Stimulated activated effector memory CD8-positive, alpha-beta T cell treated with anti-CD3 and anti-CD28 coated beads, Interleukin-12 subunit alpha, Interleukin-12 subunit beta, amount 100 ng/mL, for 72 hours (primary cell): ENCODE data around the gene SFTPB.
A peak's percentile ranks its signal among the peaks of the same experiment; 100 is the strongest.
"Not testable (repeated sequence)": the region's sequence is repeated elsewhere in the genome, so short reads cannot be mapped to it uniquely, and the experiment has no call there.

Experiments used
- ATAC-seq: fragments of 150-1000 bp; cut with Tn5 transposase; 2 replicates; pipeline ENCODE4 v1.10.0; 2021
- DNase-seq, 2 donors: peaks; one replicate each; pipeline ENCODE4 v3.0.0; 2021 to 2022; ENCODE audit warnings: low spot score in 2 of 2
- H3K27ac Mint-ChIP-seq: one replicate; pipeline ENCODE4 v1.8.0; 2022; ENCODE audit warnings: mild to moderate bottlenecking, mixed read lengths
- H3K36me3 Mint-ChIP-seq: one replicate; pipeline ENCODE4 v1.8.0; 2022; ENCODE audit warnings: mild to moderate bottlenecking, mixed read lengths
- H3K4me1 Mint-ChIP-seq: one replicate; pipeline ENCODE4 v1.8.0; 2022; ENCODE audit warnings: mixed read lengths
- H3K4me3 Mint-ChIP-seq: one replicate; pipeline ENCODE4 v1.8.0; 2022; ENCODE audit warnings: mild to moderate bottlenecking, mixed read lengths
- H3K9me3 Mint-ChIP-seq: one replicate; pipeline ENCODE4 v1.8.0; 2022; ENCODE audit warnings: mixed read lengths

The SFTPB gene

GRCh38 chr2:85659324-85659981 is 8.5 kb downstream of the SFTPB start:
- ATAC-seq (peak; percentile 22), DNase-seq (no peak)
- Mint-ChIP-seq H3K27ac (peak overlapping the region; percentile 14), H3K4me1 (peaks cover 5% of the 10 kb centered on the region), H3K4me3 (no peak overlapping the region), H3K36me3 (peaks cover 39% of the 10 kb centered on the region), H3K9me3 (no peaks in the 10 kb centered on the region)

- not testable (repeated sequence) for H3K4me3 Mint-ChIP-seq, H3K4me1 Mint-ChIP-seq, DNase-seq, ATAC-seq, H3K9me3 Mint-ChIP-seq
- H3K36me3 Mint-ChIP-seq = peaks cover 60% of the 10 kb centered on the region
- H3K27ac Mint-ChIP-seq = peak overlapping the region; percentile 88
These were observed 10.6 kb downstream of the SFTPB start for GRCh38 chr2:85657399-85657798.

GRCh38 chr2:85656468-85656867 is 11.5 kb downstream of the SFTPB start:
- Mint-ChIP-seq H3K36me3 (peaks cover 69% of the 10 kb centered on the region), H3K4me1 (peaks cover 5% of the 10 kb centered on the region), H3K4me3 (no peak overlapping the region), H3K9me3 (no peaks in the 10 kb centered on the region), H3K27ac (peak overlapping the region; percentile 56)
- ATAC-seq (no peak), DNase-seq (no peak)

GRCh38 chr2:85655961-85656417 is 12.0 kb downstream of the SFTPB start:
- H3K4me3 Mint-ChIP-seq = no peak overlapping the region
- ATAC-seq (no peak), DNase-seq (no peak)
- H3K27ac Mint-ChIP-seq = peak overlapping the region; percentile 56
- H3K9me3 Mint-ChIP-seq = no peaks in the 10 kb centered on the region
- H3K36me3 Mint-ChIP-seq = peaks cover 74% of the 10 kb centered on the region
- H3K4me1 Mint-ChIP-seq = peaks cover 5% of the 10 kb centered on the region

GRCh38 chr2:85653996-85654395 is 14.0 kb downstream of the SFTPB start:
- H3K4me1 Mint-ChIP-seq = peaks cover under 1% of the 10 kb centered on the region
- no peak overlapping the region for H3K4me3 Mint-ChIP-seq
- peaks cover 89% of the 10 kb centered on the region for H3K36me3 Mint-ChIP-seq
- ATAC-seq = no peak
- H3K9me3 Mint-ChIP-seq = no peaks in the 10 kb centered on the region
- H3K27ac Mint-ChIP-seq = peak overlapping the region; percentile 20
- no peak for DNase-seq

- Mint-ChIP-seq H3K9me3 (no peaks in the 10 kb centered on the region), H3K4me1 (no peaks in the 10 kb centered on the region), H3K27ac (no peak overlapping the region), H3K36me3 (peaks cover 100% of the 10 kb centered on the region), H3K4me3 (no peak overlapping the region)
- DNase-seq (no peak), ATAC-seq (no peak)
These were observed 15.9 kb downstream of the SFTPB start for GRCh38 chr2:85652056-85652455.

- DNase-seq = no peak
- Mint-ChIP-seq H3K4me1 (no peaks in the 10 kb centered on the region), H3K9me3 (no peaks in the 10 kb centered on the region), H3K27ac (peak overlapping the region; percentile 14), H3K4me3 (no peak overlapping the region), H3K36me3 (peaks cover 100% of the 10 kb centered on the region)
- no peak for ATAC-seq
These were observed 16.9 kb downstream of the SFTPB start for GRCh38 chr2:85651097-85651496.

GRCh38 chr2:85650456-85650855 is 17.5 kb downstream of the SFTPB start:
- H3K4me1 Mint-ChIP-seq = no peaks in the 10 kb centered on the region
- DNase-seq (no peak), ATAC-seq (no peak)
- no peak overlapping the region for H3K4me3 Mint-ChIP-seq
- peaks cover 100% of the 10 kb centered on the region for H3K36me3 Mint-ChIP-seq
- no peak overlapping the region for H3K27ac Mint-ChIP-seq
- H3K9me3 Mint-ChIP-seq = no peaks in the 10 kb centered on the region

- Mint-ChIP-seq H3K27ac (peak overlapping the region; percentile 41), H3K9me3 (no peaks in the 10 kb centered on the region), H3K4me3 (no peak overlapping the region), H3K36me3 (peaks cover 100% of the 10 kb centered on the region), H3K4me1 (no peaks in the 10 kb centered on the region)
- ATAC-seq (no peak), DNase-seq (no peak)
These were observed 18.5 kb downstream of the SFTPB start for GRCh38 chr2:85649201-85650190.

GRCh38 chr2:85648619-85649018 is 19.4 kb downstream of the SFTPB start:
- H3K9me3 Mint-ChIP-seq = no peaks in the 10 kb centered on the region
- H3K27ac Mint-ChIP-seq = peak overlapping the region; percentile 41
- no peak for DNase-seq
- H3K4me1 Mint-ChIP-seq = no peaks in the 10 kb centered on the region
- ATAC-seq = peak; percentile 31
- H3K4me3 Mint-ChIP-seq = no peak overlapping the region
- peaks cover 100% of the 10 kb centered on the region for H3K36me3 Mint-ChIP-seq

GRCh38 chr2:85647823-85648526 is 20.0 kb downstream of the SFTPB start:
- Mint-ChIP-seq H3K4me1 (no peaks in the 10 kb centered on the region), H3K9me3 (no peaks in the 10 kb centered on the region), H3K36me3 (peaks cover 100% of the 10 kb centered on the region), H3K27ac (peak overlapping the region; percentile 43), H3K4me3 (no peak overlapping the region)
- ATAC-seq (no peak), DNase-seq (no peak)

- DNase-seq (no peak), ATAC-seq (no peak)
- Mint-ChIP-seq H3K27ac (no peak overlapping the region), H3K4me1 (peaks cover 6% of the 10 kb centered on the region), H3K9me3 (no peaks in the 10 kb centered on the region), H3K36me3 (peaks cover 100% of the 10 kb centered on the region), H3K4me3 (no peak overlapping the region)
These were observed 21.8 kb downstream of the SFTPB start for GRCh38 chr2:85646166-85646565.

- peaks cover 100% of the 10 kb centered on the region for H3K36me3 Mint-ChIP-seq
- no peaks in the 10 kb centered on the region for H3K9me3 Mint-ChIP-seq
- ATAC-seq = no peak
- DNase-seq = no peak
- no peak overlapping the region for H3K4me3 Mint-ChIP-seq
- H3K27ac Mint-ChIP-seq = no peak overlapping the region
- peaks cover 6% of the 10 kb centered on the region for H3K4me1 Mint-ChIP-seq
These were observed 23.1 kb downstream of the SFTPB start for GRCh38 chr2:85644909-85645308.

GRCh38 chr2:85642725-85643124 is 25.3 kb downstream of the SFTPB start:
- Mint-ChIP-seq H3K4me3 (no peak overlapping the region), H3K27ac (peak overlapping the region; percentile 66), H3K36me3 (peaks cover 100% of the 10 kb centered on the region), H3K4me1 (peaks cover 6% of the 10 kb centered on the region), H3K9me3 (no peaks in the 10 kb centered on the region)
- ATAC-seq = peak; percentile 95
- DNase-seq = no peak

GRCh38 chr2:85635636-85636035 is 32.4 kb downstream of the SFTPB start:
- peaks cover 100% of the 10 kb centered on the region for H3K36me3 Mint-ChIP-seq
- H3K9me3 Mint-ChIP-seq = no peaks in the 10 kb centered on the region
- H3K27ac Mint-ChIP-seq = peak overlapping the region; percentile 52
- ATAC-seq = no peak
- no peak for DNase-seq
- peaks cover 18% of the 10 kb centered on the region for H3K4me1 Mint-ChIP-seq
- no peak overlapping the region for H3K4me3 Mint-ChIP-seq
